ENCODE measurements around the gene ISG15. TPM values are rescaled to one million over a fixed set of nuclear protein-coding genes. Genes with fewer than 3 reads are reported as not detected.
"Not testable (repeated sequence)": the region's sequence is repeated elsewhere in the genome, so short reads cannot be mapped to it uniquely, and the experiment has no call there.

Gene ISG15
- polyA plus RNA-seq, 3 donors, result 13.7 to 18.1 (median 16.5) TPM

DNA sequence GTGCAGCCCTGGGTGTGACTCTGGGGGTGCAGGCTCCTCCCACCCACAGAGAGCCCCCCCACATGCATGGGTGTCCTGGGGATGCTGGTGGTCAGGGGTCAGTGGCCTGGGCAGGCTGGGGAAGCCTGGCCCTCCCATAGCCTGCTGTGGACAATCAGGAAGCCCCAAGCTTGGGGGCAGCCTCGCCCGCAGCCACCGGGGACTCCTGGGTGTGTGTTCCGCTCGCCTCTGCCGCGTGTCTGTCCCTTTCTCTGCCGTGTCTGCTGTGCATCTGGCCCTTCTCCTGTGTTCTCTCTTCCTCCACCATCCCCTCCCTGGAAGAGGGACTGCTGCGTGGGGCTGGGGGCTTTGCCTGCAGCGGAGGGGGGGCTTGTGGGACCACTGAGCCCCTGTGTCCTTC is 29.5 kb downstream of the ISG15 start:
- DNase-seq, result no peak

DNA sequence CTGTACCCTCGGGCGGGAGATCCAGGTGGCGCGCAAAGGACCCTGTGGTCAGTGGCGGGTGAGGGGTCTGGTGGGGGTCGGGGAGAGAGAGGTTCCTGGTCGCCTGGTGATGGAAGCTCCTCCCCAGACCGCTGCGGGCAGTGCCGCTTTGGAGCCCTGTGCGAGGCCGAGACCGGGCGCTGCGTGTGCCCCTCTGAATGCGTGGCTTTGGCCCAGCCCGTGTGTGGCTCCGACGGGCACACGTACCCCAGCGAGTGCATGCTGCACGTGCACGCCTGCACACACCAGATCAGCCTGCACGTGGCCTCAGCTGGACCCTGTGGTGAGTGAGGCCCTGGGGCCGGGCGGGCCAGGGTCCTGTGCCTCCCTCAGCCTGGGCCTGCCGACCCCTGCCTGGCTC is 30.1 kb downstream of the ISG15 start:
- no peak for DNase-seq

DNA sequence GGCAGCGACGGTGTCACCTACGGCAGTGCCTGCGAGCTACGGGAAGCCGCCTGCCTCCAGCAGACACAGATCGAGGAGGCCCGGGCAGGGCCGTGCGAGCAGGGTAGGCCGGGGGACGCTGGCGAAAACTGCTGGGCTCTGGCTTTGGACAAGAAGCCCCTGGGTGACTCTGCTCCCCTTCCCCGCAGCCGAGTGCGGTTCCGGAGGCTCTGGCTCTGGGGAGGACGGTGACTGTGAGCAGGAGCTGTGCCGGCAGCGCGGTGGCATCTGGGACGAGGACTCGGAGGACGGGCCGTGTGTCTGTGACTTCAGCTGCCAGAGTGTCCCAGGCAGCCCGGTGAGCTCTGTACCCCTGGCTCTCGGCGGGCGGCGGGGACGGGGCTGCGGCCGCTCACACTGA is 30.6 kb downstream of the ISG15 start:
- DNase-seq, result no peak

- no peak for DNase-seq
These were observed 31.3 kb downstream of the ISG15 start for GRCh38 chr1:1044455-1045078.

GRCh38 chr1:1045129-1045528 is 31.8 kb downstream of the ISG15 start:
- no peak for DNase-seq

DNA sequence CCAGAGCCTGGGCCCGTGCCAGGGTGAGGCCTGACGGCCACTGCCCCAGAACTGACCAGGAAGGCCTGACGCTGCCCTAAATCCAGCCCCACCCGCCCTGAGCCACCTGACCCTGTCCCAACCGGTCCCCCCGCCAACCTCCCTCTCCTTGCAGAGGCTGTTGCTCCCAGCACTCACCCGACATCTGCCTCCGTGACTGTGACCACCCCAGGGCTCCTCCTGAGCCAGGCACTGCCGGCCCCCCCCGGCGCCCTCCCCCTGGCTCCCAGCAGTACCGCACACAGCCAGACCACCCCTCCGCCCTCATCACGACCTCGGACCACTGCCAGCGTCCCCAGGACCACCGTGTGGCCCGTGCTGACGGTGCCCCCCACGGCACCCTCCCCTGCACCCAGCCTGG is 32.9 kb downstream of the ISG15 start:
- DNase-seq, result no peak

DNA sequence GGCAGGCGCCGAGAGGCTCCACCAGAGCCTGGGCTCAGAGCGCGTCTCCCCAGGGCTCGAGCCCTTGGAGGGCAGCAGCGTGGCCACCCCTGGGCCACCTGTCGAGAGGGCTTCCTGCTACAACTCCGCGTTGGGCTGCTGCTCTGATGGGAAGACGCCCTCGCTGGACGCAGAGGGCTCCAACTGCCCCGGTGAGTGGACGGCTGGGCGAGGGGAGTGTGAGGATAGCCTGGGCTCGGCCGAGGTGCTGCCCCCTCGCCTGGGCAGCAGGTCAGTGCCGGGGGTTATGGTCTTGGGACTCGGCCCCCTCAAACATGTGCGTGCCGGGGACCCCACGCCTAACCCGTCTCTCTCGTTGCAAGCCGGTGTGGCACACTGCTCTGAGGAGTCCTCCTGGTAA is 33.5 kb downstream of the ISG15 start:
- no peak for DNase-seq

DNA sequence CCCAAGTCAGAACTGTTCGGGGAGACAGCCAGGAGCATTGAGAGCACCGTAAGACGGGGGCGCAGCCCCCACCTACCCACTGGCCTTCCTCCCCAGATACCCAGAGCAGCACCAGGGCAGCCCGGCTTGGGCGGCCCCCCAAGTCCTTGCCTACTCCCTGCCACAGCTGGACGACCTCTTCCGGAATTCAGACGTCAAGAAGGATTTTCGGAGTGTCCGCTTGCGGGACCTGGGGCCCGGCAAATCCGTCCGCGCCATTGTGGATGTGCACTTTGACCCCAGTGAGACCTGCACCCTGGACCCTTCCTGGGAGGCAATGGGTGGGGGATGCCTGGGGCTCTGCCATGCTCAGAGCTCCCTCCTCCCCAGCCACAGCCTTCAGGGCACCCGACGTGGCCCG is 34.1 kb downstream of the ISG15 start:
- DNase-seq, result no peak

- DNase-seq, result no peak
These were observed 34.7 kb downstream of the ISG15 start for GRCh38 chr1:1047963-1048362.

GRCh38 chr1:1048765-1049164 is 35.5 kb downstream of the ISG15 start:
- DNase-seq, result no peak

DNA sequence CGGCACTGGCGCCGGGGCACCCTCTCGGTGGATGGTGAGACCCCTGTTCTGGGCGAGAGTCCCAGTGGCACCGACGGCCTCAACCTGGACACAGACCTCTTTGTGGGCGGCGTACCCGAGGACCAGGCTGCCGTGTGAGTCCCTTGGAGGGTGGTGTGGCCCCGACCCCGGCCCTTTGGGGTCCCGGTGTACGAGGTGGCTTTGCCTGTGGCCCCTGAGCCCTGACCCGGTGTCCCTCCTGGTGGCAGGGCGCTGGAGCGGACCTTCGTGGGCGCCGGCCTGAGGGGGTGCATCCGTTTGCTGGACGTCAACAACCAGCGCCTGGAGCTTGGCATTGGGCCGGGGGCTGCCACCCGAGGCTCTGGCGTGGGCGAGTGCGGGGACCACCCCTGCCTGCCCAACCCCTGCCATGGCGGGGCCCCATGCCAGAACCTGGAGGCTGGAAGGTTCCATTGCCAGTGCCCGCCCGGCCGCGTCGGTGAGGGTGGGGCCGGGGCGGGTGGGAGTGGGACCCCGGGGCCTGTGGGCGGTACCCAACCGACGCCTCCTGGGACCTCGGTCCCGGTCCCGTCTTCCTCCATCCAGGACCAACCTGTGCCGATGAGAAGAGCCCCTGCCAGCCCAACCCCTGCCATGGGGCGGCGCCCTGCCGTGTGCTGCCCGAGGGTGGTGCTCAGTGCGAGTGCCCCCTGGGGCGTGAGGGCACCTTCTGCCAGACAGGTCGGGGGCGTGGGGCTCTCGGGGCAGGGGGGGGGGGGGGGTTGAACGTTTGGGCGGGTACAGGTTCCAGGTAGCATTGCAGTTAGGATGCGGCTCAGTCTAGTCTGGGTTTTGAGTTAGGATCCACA is 36.2 kb downstream of the ISG15 start:
- DNase-seq, result no peak

DNA sequence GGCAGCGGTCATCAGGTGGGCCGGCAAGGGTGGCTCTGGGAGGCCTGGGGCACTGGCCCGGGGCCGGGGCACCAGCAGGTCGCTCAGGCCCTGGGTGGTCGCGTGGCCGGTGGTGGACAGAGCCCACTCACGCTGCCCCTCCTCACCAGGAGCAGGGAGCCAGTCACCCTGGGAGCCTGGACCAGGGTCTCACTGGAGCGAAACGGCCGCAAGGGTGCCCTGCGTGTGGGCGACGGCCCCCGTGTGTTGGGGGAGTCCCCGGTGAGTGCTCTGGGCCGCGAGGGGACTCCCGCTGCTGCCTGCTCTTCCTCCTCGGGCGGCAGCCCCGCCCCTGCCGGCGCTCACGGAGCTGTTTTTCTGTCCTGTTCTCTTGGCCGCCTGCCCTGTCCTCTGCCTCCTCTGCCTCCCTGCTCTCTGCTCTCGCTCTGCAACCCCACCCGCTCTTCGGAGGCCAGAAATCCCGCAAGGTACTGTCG is 37.3 kb downstream of the ISG15 start:
- no peak for DNase-seq

DNA sequence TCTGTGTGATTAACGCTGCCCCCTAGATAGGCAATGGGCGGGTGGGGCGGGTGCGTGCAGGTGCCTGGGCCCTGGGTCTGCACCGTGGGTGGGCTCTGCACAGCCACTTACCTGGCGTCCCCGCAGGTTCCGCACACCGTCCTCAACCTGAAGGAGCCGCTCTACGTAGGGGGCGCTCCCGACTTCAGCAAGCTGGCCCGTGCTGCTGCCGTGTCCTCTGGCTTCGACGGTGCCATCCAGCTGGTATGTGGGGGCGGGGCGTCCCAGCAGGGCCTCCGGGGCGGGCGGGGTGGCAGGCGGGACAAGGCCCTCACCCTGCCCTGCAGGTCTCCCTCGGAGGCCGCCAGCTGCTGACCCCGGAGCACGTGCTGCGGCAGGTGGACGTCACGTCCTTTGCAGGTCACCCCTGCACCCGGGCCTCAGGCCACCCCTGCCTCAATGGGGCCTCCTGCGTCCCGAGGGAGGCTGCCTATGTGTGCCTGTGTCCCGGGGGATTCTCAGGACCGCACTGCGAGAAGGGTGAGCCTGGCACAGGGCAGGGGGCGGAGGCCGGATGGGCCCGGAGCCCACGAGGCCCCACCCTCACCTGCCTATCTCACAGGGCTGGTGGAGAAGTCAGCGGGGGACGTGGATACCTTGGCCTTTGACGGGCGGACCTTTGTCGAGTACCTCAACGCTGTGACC is 38.0 kb downstream of the ISG15 start:
- DNase-seq, result no peak

DNA sequence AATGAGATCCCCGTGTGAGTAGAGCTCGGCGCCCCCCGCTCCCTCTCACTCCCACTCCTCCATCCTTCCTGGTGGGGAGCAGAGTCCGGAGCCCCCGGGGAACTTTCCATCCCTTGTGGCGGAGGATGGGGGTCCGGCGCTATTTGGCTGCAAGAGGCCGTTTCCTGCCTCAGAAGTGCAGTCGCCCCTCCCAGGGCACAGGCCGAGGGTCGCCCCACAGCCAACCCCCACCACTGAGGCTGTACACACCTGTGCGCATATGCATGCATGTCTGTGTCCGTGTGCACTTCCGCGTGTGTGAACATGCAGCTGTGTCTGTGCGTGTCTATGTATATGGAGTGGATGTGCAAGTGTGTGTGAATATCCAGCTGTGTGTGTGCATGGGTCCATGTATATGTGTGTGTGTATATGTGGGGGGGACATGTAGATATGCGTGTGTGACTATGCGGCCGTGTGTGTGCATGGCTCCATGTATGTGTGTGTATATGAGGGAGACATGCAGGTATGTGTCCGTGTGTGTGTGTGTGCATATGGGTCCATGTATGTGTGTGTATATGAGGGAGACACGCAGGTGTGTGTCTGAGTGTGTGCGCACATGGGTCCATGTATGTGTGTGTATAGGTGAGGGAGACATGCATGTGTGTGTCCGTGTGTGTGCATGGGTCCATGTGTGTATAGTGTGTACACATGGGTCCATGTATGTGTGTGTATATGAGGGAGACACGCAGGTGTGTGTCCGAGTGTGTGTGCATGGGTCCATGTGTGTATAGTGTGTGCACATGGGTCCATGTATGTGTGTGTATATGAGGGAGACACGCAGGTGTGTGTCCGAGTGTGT is 38.9 kb downstream of the ISG15 start:
- no peak for DNase-seq

- DNase-seq, result no peak
These were observed 39.7 kb downstream of the ISG15 start for GRCh38 chr1:1053022-1053421.

GRCh38 chr1:1053682-1054081 is 40.4 kb downstream of the ISG15 start:
- no peak for DNase-seq

- no peak for DNase-seq
These were observed 40.9 kb downstream of the ISG15 start for GRCh38 chr1:1054099-1054700.

- DNase-seq, result no peak
These were observed 41.7 kb downstream of the ISG15 start for GRCh38 chr1:1054971-1055370.

- no peak for DNase-seq
These were observed 42.8 kb downstream of the ISG15 start for GRCh38 chr1:1055841-1056736.

GRCh38 chr1:1057769-1058087 is 44.4 kb downstream of the ISG15 start:
- not testable (repeated sequence) for DNase-seq

Measured in renal pelvis (tissue), 4 donors.